H1 (cell line): ENCODE measurements around the gene MPP2. TPM values are rescaled to one million over a fixed set of nuclear protein-coding genes. Genes with fewer than 3 reads are reported as not detected.

Experiments used
- CTCF ChIA-PET: fragments of 300-600 bp; sonication (Branson Sonifier 250); formaldehyde crosslinking; loops from one replicate; lab custom pipeline; 2021; ENCODE audit not compliant: partially characterized antibody; lab: Charles Lee
- POLR2A ChIA-PET: fragments of 300-600 bp; sonication (Branson Sonifier 250); formaldehyde crosslinking; loops from one replicate; lab custom pipeline; 2021; ENCODE audit warnings: inconsistent platforms; ENCODE audit not compliant: partially characterized antibody; lab: Charles Lee
- DNase-seq, 2 experiments: peaks; one replicate each; pipeline versions ENCODE4 v3.0.0 to v3.0.0-alpha.2; 2010 to 2022; ENCODE audit warnings: low spot score in 2 of 2, low read depth in 1 of 2, mixed read lengths in 1 of 2
- FAIRE-seq: peaks from 2 replicates; lab custom pipeline; 2011; peaks lifted over from hg19 to GRCh38; lab: Jason Lieb, UNC
- H2AFZ ChIP-seq: 2 replicates; pipeline ENCODE4 v1.8.1; 2012; ENCODE audit warnings: low read length, inconsistent platforms
- H2AK5ac ChIP-seq: 2 replicates; pipeline ENCODE4 v1.6.1; 2013; ENCODE audit warnings: low read depth, low read length
- H2BK120ac ChIP-seq: replicated peaks from 2 replicates; pipeline ENCODE3; 2013; ENCODE audit warnings: low read depth, low read length, inconsistent platforms
- H2BK12ac ChIP-seq: 2 replicates; pipeline ENCODE4 v1.6.1; 2013; ENCODE audit warnings: low read depth, low read length
- H2BK15ac ChIP-seq: 2 replicates; pipeline ENCODE4 v1.6.1; 2013; ENCODE audit warnings: low read length
- H2BK20ac ChIP-seq: 2 replicates; pipeline ENCODE4 v1.6.1; 2013; ENCODE audit warnings: low read length
- H2BK5ac ChIP-seq: 2 replicates; pipeline ENCODE4 v1.6.1; 2013; ENCODE audit warnings: low read depth, low read length
- H3K14ac ChIP-seq: 2 replicates; pipeline ENCODE4 v1.6.1; 2013; ENCODE audit warnings: inconsistent platforms; ENCODE audit not compliant: insufficient read length
- H3K18ac ChIP-seq: 2 replicates; pipeline ENCODE4 v1.6.1; 2013; ENCODE audit warnings: low read length; ENCODE audit errors: extremely low read depth
- H3K23ac ChIP-seq: 2 replicates; pipeline ENCODE4 v1.6.1; 2013; ENCODE audit warnings: inconsistent platforms; ENCODE audit not compliant: insufficient read length
- H3K23me2 ChIP-seq: 2 replicates; pipeline ENCODE4 v1.6.1; 2013; ENCODE audit warnings: low read depth, low read length
- H3K27ac ChIP-seq: 2 replicates; pipeline ENCODE4 v1.6.1; 2011; ENCODE audit warnings: low read depth, low read length, inconsistent platforms
- H3K27me3 ChIP-seq, 4 experiments: replicated peaks in 1 of 4; 1 replicate in 1 of 4; 2 replicates in 3 of 4; pipeline versions ENCODE4 v1.6.1 to v1.8.1; 2011 to 2013; ENCODE audit warnings: low read length in 3 of 4, mild to moderate bottlenecking in 3 of 4, inconsistent platforms in 2 of 4, mixed read lengths in 2 of 4, moderate library complexity in 1 of 4; ENCODE audit not compliant: control insufficient read depth in 3 of 4, insufficient read depth in 3 of 4; ENCODE audit errors: extremely low read depth in 1 of 4
- H3K36me3 ChIP-seq, 4 experiments: 2 replicates each; pipeline versions ENCODE4 v1.6.1 to v1.8.1; 2011 to 2013; ENCODE audit warnings: mild to moderate bottlenecking in 4 of 4, low read length in 3 of 4, moderate library complexity in 2 of 4, control low read depth in 1 of 4, inconsistent platforms in 1 of 4; ENCODE audit not compliant: insufficient read depth in 4 of 4, control insufficient read depth in 2 of 4
- H3K4ac ChIP-seq: replicated peaks from 2 replicates; pipeline ENCODE3; 2013; ENCODE audit warnings: low read length, low read depth, mixed read lengths, inconsistent platforms; ENCODE audit not compliant: insufficient read length
- H3K4me1 ChIP-seq, 4 experiments: replicated peaks in 1 of 4; 1 replicate in 1 of 4; 2 replicates in 3 of 4; pipeline versions ENCODE4 v1.6.1 to v1.8.1; 2011 to 2013; ENCODE audit warnings: low read length in 3 of 4, inconsistent platforms in 2 of 4, mixed read lengths in 1 of 4; ENCODE audit not compliant: insufficient read depth in 4 of 4, control insufficient read depth in 3 of 4
- H3K4me2 ChIP-seq, 2 experiments: 2 replicates each; pipeline versions ENCODE4 v1.6.1 to v1.8.1; 2011 to 2013; ENCODE audit warnings: low read depth in 2 of 2, low read length in 2 of 2, control low read depth in 1 of 2, inconsistent platforms in 1 of 2, mild to moderate bottlenecking in 1 of 2; ENCODE audit not compliant: insufficient read depth in 1 of 2
- H3K4me3 ChIP-seq, 4 experiments: fragments of 200-600, 300-600 bp in 1 of 4; sonication (generic), shearing (Covaris generic), sonication (Bioruptor Twin) in 1 of 4; 2 replicates each; pipeline versions ENCODE4 v1.5.1 to v1.8.1; 2011 to 2016; ENCODE audit warnings: low read length in 4 of 4, low read depth in 3 of 4, control low read depth in 2 of 4, inconsistent platforms in 2 of 4, mild to moderate bottlenecking in 2 of 4, mixed read lengths in 1 of 4, moderate library complexity in 1 of 4; ENCODE audit not compliant: insufficient read depth in 2 of 4; ENCODE audit errors: extremely low read depth in 1 of 4
- H3K56ac ChIP-seq: replicated peaks from 2 replicates; pipeline ENCODE3; 2013; ENCODE audit warnings: low read depth, mild to moderate bottlenecking, mixed read lengths, low read length, inconsistent platforms; ENCODE audit not compliant: insufficient read length
- H3K79me1 ChIP-seq: 2 replicates; pipeline ENCODE4 v1.6.1; 2013; ENCODE audit warnings: low read depth, low read length, control low read depth
- H3K79me2 ChIP-seq, 2 experiments: 2 replicates each; pipeline versions ENCODE4 v1.6.1 to v1.8.1; 2012 to 2013; ENCODE audit warnings: low read length in 2 of 2, mild to moderate bottlenecking in 2 of 2, inconsistent platforms in 1 of 2; ENCODE audit not compliant: insufficient read depth in 2 of 2, control insufficient read depth in 1 of 2
- H3K9ac ChIP-seq, 4 experiments: replicated peaks in 1 of 4; 1 replicate in 1 of 4; 2 replicates in 3 of 4; pipeline versions ENCODE4 v1.6.1 to v1.8.1; 2011 to 2013; ENCODE audit warnings: low read depth in 3 of 4, low read length in 3 of 4, control low read depth in 2 of 4, mild to moderate bottlenecking in 2 of 4, moderate library complexity in 2 of 4, inconsistent platforms in 1 of 4; ENCODE audit errors: extremely low read depth in 1 of 4
- H3K9me3 ChIP-seq, 2 experiments: 2 replicates each; pipeline versions ENCODE4 v1.6.1 to v1.8.1; 2012 to 2013; ENCODE audit warnings: mild to moderate bottlenecking in 2 of 2, moderate library complexity in 2 of 2, control low read depth in 1 of 2, inconsistent platforms in 1 of 2, low read depth in 1 of 2, low read length in 1 of 2, mixed read lengths in 1 of 2; ENCODE audit not compliant: insufficient read depth in 2 of 2
- H4K20me1 ChIP-seq, 2 experiments: replicated peaks in 1 of 2; 2 replicates each; pipeline versions ENCODE3 to v1.8.1; 2011 to 2013; ENCODE audit warnings: inconsistent platforms in 2 of 2, low read length in 2 of 2, mild to moderate bottlenecking in 1 of 2; ENCODE audit not compliant: insufficient read depth in 2 of 2, control insufficient read depth in 1 of 2
- H4K5ac ChIP-seq: 2 replicates; pipeline ENCODE4 v1.6.1; 2013; ENCODE audit warnings: low read length, low read depth, mixed read lengths, inconsistent platforms; ENCODE audit not compliant: insufficient read length
- H4K8ac ChIP-seq: 2 replicates; pipeline ENCODE4 v1.8.0; 2013; ENCODE audit warnings: mild to moderate bottlenecking, moderate library complexity, low read length, inconsistent platforms; ENCODE audit not compliant: insufficient read depth; ENCODE audit errors: extremely low read depth
- H4K91ac ChIP-seq: replicated peaks from 2 replicates; pipeline ENCODE3; 2013; ENCODE audit warnings: low read length, mixed read lengths, inconsistent platforms; ENCODE audit not compliant: insufficient read length
- BRCA1 ChIP-seq: IDR thresholded peaks from 2 replicates; pipeline ENCODE4 v1.6.1; 2012; ENCODE audit warnings: low read depth, low read length, improper control_type of control experiment
- CEBPB ChIP-seq: IDR thresholded peaks from 2 replicates; pipeline ENCODE4 v1.6.1; 2012; ENCODE audit warnings: low read depth, low read length
- JUN ChIP-seq: IDR thresholded peaks from 2 replicates; pipeline ENCODE4 v1.6.1; 2011; ENCODE audit warnings: low read depth, mild to moderate bottlenecking, improper control_type of control experiment, low read length
- JUND ChIP-seq: IDR thresholded peaks from 2 replicates; pipeline ENCODE4 v1.6.1; 2011; ENCODE audit warnings: mild to moderate bottlenecking, improper control_type of control experiment, low read length
- POU5F1 ChIP-seq: IDR thresholded peaks from 2 replicates; pipeline ENCODE4 v1.6.1; 2011; ENCODE audit warnings: low read depth, mild to moderate bottlenecking, low read length, moderate library complexity
- RAD21 ChIP-seq, 2 experiments: IDR thresholded peaks in 1 of 2; conservative IDR thresholded peaks in 1 of 2; 2 replicates each; pipeline ENCODE4 v1.6.1; 2011; ENCODE audit warnings: low read depth in 2 of 2, low read length in 2 of 2, improper control_type of control experiment in 1 of 2, inconsistent platforms in 1 of 2, mild to moderate bottlenecking in 1 of 2, moderate library complexity in 1 of 2
- RNF2 ChIP-seq: fragments of 200-900, 300-1000 bp; sonication (generic); IDR thresholded peaks from 2 replicates; pipeline ENCODE4 v1.7.1; 2016; ENCODE audit warnings: borderline replicate concordance, low read depth, mild to moderate bottlenecking, antibody characterized with exemption, low read length; ENCODE audit not compliant: poor library complexity, severe bottlenecking; ENCODE audit errors: missing control alignments
- SIRT6 ChIP-seq: IDR thresholded peaks from one replicate; pipeline ENCODE4 v1.7.1; 2012; ENCODE audit warnings: low read length, inconsistent platforms
- SP2 ChIP-seq: IDR thresholded peaks from 2 replicates; pipeline ENCODE4 v1.6.1; 2012; ENCODE audit warnings: mild to moderate bottlenecking, low read length, inconsistent platforms
- SUZ12 ChIP-seq: fragments of 200-600 bp; sonication (generic); IDR thresholded peaks from 2 replicates; pipeline ENCODE4 v1.6.1; 2012; ENCODE audit warnings: mild to moderate bottlenecking, inconsistent platforms, low read length, moderate library complexity, mixed read lengths
- TAF1 ChIP-seq: IDR thresholded peaks from 2 replicates; pipeline ENCODE4 v1.6.1; 2011; ENCODE audit warnings: mild to moderate bottlenecking, low read depth, low read length
- TBP ChIP-seq: IDR thresholded peaks from 2 replicates; pipeline ENCODE4 v1.6.1; 2011; ENCODE audit warnings: low read depth, low read length, improper control_type of control experiment
- ZNF274 ChIP-seq: IDR thresholded peaks from 2 replicates; pipeline ENCODE4 v1.7.0; 2012; ENCODE audit warnings: low read length, borderline replicate concordance; ENCODE audit errors: extremely low read depth
- WGBS, 2 experiments: shearing (Covaris generic) in 1 of 2; methylation state at CpG; one replicate each; pipeline versions ENCODE4 v1.1.6 to v1.1.7; 2013 to 2015; ENCODE audit warnings: low lambda C conversion rate in 2 of 2, mixed read lengths in 2 of 2, inconsistent platforms in 1 of 2, low coverage in 1 of 2, missing lambda C conversion rate in 1 of 2; ENCODE audit not compliant: insufficient replicate concordance in 2 of 2, insufficient coverage in 1 of 2, insufficient read length in 1 of 2; ENCODE audit errors: extremely low coverage in 1 of 2, missing lambda C conversion rate in 1 of 2; 5-methylcytosine and 5-hydroxymethylcytosine counted together
- polyA plus RNA-seq, 7 experiments: library from polyadenylated mRNA; depleted of rRNA in 3 of 7; stranded (reverse) in 5 of 7; unstranded in 2 of 7; fragments of >200 nt in 5 of 7; fragments of 200-250 nt in 2 of 7; gene quantifications; 1 replicate in 5 of 7; 2 replicates in 1 of 7; 4 replicates in 1 of 7; pipeline versions ENCODE4 v1.2.1 to v1.2.3, GENCODE V29; 2011 to 2013; ENCODE audit warnings: missing spikeins in 2 of 7, mixed read lengths in 2 of 7
- total RNA-seq: library from RNA; stranded (reverse); fragmentation: NEBNext Ultra II Directional; extraction: Animal tissue kit (Norgen Biotek cat#: 25700); gene quantifications from 2 replicates; pipeline ENCODE4 v1.2.1, GENCODE V29; 2021

The MPP2 gene
- total and polyA plus RNA-seq, 2 of the 8 experiments (the other 6 are each of a cell fraction or from before 2014, with no cell fraction given): 30.9 to 34.1 TPM

DNA sequence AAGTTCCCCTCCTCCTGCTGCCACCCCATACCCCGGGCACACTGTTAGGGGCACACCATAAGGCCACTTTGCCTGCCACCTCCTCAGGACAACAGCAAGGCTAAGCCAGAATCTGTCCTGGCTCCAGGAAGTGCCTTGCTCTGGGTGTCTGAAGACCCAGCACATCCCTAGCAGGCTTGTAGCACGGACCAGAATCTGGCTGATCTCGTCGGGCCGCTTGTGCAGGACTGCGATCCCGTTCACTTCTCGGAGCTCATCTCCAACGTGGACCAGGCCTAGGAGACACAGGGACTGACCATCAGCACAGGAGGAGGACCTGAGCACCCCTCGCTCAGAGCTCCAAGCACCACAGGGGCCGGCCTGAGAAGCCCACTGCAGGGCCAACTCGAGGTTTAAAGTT is 81.8 kb downstream of the MPP2 start:
- no peak for DNase-seq
- Histone ChIP-seq H3K18ac (no peak overlapping the region), H4K20me1 (no peaks in the 10 kb centered on the region), H3K27ac (no peak overlapping the region; the same call in 1 of the 2 replicates), H2BK5ac (no peak overlapping the region), H3K4me3 (no peak overlapping the region), H3K23ac (no peak overlapping the region), H4K91ac (no peak overlapping the region), H2BK15ac (no peak overlapping the region), H3K9ac (no peak overlapping the region), H3K9me3 (no peaks in the 10 kb centered on the region), H2BK20ac (no peak overlapping the region), H2BK12ac (no peak overlapping the region), H3K56ac (no peak overlapping the region), H4K5ac (no peak overlapping the region), H3K79me2 (no peaks in the 10 kb centered on the region), H2BK120ac (no peak overlapping the region), H3K4me1 (no peaks in the 10 kb centered on the region; a peak in 1 of 7 replicates), H3K27me3 (no peaks in the 10 kb centered on the region), H3K4me2 (no peak overlapping the region), H2AK5ac (no peak overlapping the region), H3K36me3 (peaks cover 0 to 8% (median 0%) of the 10 kb centered on the region in 4 experiments; a peak in 3 of 8 replicates), H3K4ac (no peak overlapping the region), H3K14ac (no peak overlapping the region), H2AFZ (no peak overlapping the region), H4K8ac (no peak overlapping the region), H3K79me1 (no peaks in the 10 kb centered on the region), H3K23me2 (no peaks in the 10 kb centered on the region)
- no peak for FAIRE-seq
- 91% methylated on average over 12 of the region's 12 CpGs; no CpG with 5 or more reads in 1 of the 2 experiments for WGBS, 2 experiments
- ChIA-PET POLR2A (interaction anchor here (1.5 kb wide), 1 partner anchor 10 kb away, joined by 4 read pairs; no protein-coding TSS in a partner anchor), CTCF (interaction anchor here (0.9 to 3.3 kb wide), 5 partner anchors 9 to 134 kb away, joined by 3 to 16 read pairs (median 5); no protein-coding TSS in a partner anchor)
- TF ChIP-seq JUND: no peak
- no peak for TF ChIP-seq RAD21 (IDR thresholded peaks at IDR 0.05 in 1 of 2, conservative IDR thresholded peaks at IDR 0.05 in 1 of 2; ENCODE audit: low read depth in 2 of 2, low read length in 2 of 2)
- no peak for TF ChIP-seq CEBPB
- TF ChIP-seq ZNF274: no peak
- no peak for TF ChIP-seq JUN
- no peak for TF ChIP-seq TBP
- no peak for TF ChIP-seq SUZ12
- no peak for TF ChIP-seq TAF1
- no peak for TF ChIP-seq RNF2
- TF ChIP-seq SP2: no peak
- TF ChIP-seq POU5F1: no peak
- TF ChIP-seq BRCA1: no peak
- no peak for TF ChIP-seq SIRT6
